ENCODE results near the gene ITPR1.

DNA sequence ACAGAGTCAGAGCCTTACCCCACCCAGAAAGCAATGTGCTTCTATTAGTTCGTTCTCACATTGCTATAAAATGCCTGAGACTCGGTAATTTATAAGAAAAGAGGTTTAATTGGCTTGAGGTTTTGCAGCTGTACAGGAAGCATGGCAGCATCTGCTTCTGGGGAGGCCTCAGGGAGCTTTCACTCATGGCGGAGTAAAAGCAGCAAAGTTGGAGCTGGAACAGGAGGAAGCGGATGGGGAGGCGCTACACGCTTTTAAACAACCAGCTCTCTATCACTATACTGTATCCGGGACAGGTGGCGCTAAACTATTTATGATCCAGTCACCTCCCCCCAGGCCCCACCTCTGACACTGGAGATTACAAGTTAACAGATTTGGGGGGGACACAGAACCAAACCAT lies 309.8 kb downstream of the ITPR1 start:
- TF ChIP-seq POLR2A (IDR thresholded peaks at IDR 0.05), result no peak
- TF ChIP-seq, protein P1, sequence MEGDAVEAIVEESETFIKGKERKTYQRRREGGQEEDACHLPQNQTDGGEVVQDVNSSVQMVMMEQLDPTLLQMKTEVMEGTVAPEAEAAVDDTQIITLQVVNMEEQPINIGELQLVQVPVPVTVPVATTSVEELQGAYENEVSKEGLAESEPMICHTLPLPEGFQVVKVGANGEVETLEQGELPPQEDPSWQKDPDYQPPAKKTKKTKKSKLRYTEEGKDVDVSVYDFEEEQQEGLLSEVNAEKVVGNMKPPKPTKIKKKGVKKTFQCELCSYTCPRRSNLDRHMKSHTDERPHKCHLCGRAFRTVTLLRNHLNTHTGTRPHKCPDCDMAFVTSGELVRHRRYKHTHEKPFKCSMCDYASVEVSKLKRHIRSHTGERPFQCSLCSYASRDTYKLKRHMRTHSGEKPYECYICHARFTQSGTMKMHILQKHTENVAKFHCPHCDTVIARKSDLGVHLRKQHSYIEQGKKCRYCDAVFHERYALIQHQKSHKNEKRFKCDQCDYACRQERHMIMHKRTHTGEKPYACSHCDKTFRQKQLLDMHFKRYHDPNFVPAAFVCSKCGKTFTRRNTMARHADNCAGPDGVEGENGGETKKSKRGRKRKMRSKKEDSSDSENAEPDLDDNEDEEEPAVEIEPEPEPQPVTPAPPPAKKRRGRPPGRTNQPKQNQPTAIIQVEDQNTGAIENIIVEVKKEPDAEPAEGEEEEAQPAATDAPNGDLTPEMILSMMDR (IDR thresholded peaks at IDR 0.05), result no peak

All from thyroid gland (tissue), 4 donors.